NCI-H1092 (cell line): ENCODE results near the gene WDTC1.
A peak's percentile ranks its signal among the peaks of the same experiment; 100 is the strongest.

Experiments used
- DNase-seq: peaks from one replicate; lab custom pipeline; 2025; lab: John Stamatoyannopoulos, UW

Gene WDTC1

GRCh38 chr1:27356619-27357280, 122.3 kb downstream of the WDTC1 start:
- DNase-seq = no peak

GRCh38 chr1:27357281-27358037, 123.0 kb downstream of the WDTC1 start:
- peak; percentile 35 for DNase-seq
